Tibial nerve (tissue), 4 donors: ENCODE data around the gene ARAP1. TPM values are rescaled to one million over a fixed set of nuclear protein-coding genes. Genes with fewer than 3 reads are reported as not detected.

ENCODE experiments used
- DNase-seq, 2 donors: peaks; one replicate each; pipeline ENCODE4 v3.0.0-alpha.2; 2019; ENCODE audit warnings: low spot score in 2 of 2
- H3K27ac ChIP-seq, 4 donors: fragments of 200-600 bp; sonication (generic) in 3 of 4; one replicate each; pipeline ENCODE4 v1.5.1; 2017 to 2019; ENCODE audit warnings: mild to moderate bottlenecking in 1 of 4
- H3K27me3 ChIP-seq, 2 donors: fragments of 200-600 bp; sonication (generic) in 1 of 2; one replicate each; pipeline versions ENCODE4 v1.5.1 to v1.6.0; 2017 to 2019
- H3K36me3 ChIP-seq, 3 donors: fragments of 200-600 bp; sonication (generic); one replicate each; pipeline ENCODE4 v1.5.1; 2018 to 2019
- H3K4me1 ChIP-seq, 4 donors: fragments of 200-600 bp; sonication (generic) in 3 of 4; one replicate each; pipeline ENCODE4 v1.5.1; 2017 to 2019
- H3K4me3 ChIP-seq, 4 donors: fragments of 200-600 bp; sonication (generic) in 3 of 4; one replicate each; pipeline ENCODE4 v1.5.1; 2017 to 2019; ENCODE audit warnings: mild to moderate bottlenecking in 1 of 4, moderate library complexity in 1 of 4
- H3K9me3 ChIP-seq, 4 donors: fragments of 200-600 bp; sonication (generic) in 3 of 4; one replicate each; pipeline ENCODE4 v1.5.1; 2017 to 2019
- CTCF ChIP-seq, 5 experiments: fragments of 200-600 bp in 3 of 5; fragments of 450-650 bp in 2 of 5; sonication (generic) in 3 of 5; IDR thresholded peaks; one replicate each; pipeline ENCODE4 v1.5.1; 2016 to 2019; ENCODE audit warnings: antibody characterized with exemption in 5 of 5, mild to moderate bottlenecking in 3 of 5, moderate library complexity in 2 of 5
- EP300 ChIP-seq, 2 donors: sonication (generic); formaldehyde crosslinking; IDR thresholded peaks; one replicate each; pipeline ENCODE4 v1.6.1; 2017; ENCODE audit warnings: antibody characterized with exemption in 2 of 2, mild to moderate bottlenecking in 1 of 2
- POLR2A ChIP-seq, 2 donors: fragments of 450-650 bp; IDR thresholded peaks; one replicate each; pipeline ENCODE4 v1.6.1; 2017; ENCODE audit warnings: antibody characterized with exemption in 2 of 2, mild to moderate bottlenecking in 2 of 2, moderate library complexity in 2 of 2
- WGBS, 2 donors: methylation state at CpG; one replicate each; pipeline ENCODE4 v1.1.5; 2018; 5-methylcytosine and 5-hydroxymethylcytosine counted together
- total RNA-seq, 4 donors: library from RNA; depleted of rRNA; stranded (reverse); fragments of >200 nt; gene quantifications; one replicate each; pipeline ENCODE4 v1.1.0, GENCODE V29; 2016

Gene ARAP1
- total RNA-seq, 4 donors from 2014 or later, result 104 to 151 (median 149) TPM

- 66 to 73% methylated on average over 12 of the region's 12 CpGs for WGBS, 2 donors
- Histone ChIP-seq H3K36me3 (peaks cover 0 to 88% (median 23%) of the 10 kb centered on the region in 3 donors), H3K4me1 (peaks cover 0 to 53% (median 22%) of the 10 kb centered on the region in 4 donors), H3K4me3 (no peak overlapping the region), H3K9me3 (no peaks in the 10 kb centered on the region), H3K27me3 (no peaks in the 10 kb centered on the region), H3K27ac (no peak overlapping the region)
- TF ChIP-seq EP300 (IDR thresholded peaks at IDR 0.05) (no peak), CTCF (IDR thresholded peaks at IDR 0.05) (no peak), POLR2A (IDR thresholded peaks at IDR 0.05) (no peak)
- DNase-seq, result no peak
Observed at GRCh38 chr11:72705442-72706365, 46.5 kb downstream of the ARAP1 start.

GRCh38 chr11:72704783-72705265, 47.4 kb downstream of the ARAP1 start:
- H3K4me3 ChIP-seq, result no peak overlapping the region
- peaks cover 0 to 87% (median 23%) of the 10 kb centered on the region in 3 donors for H3K36me3 ChIP-seq
- no peaks in the 10 kb centered on the region for H3K9me3 ChIP-seq
- H3K4me1 ChIP-seq, result peaks cover 0 to 53% (median 22%) of the 10 kb centered on the region in 4 donors
- no peaks in the 10 kb centered on the region for H3K27me3 ChIP-seq
- WGBS, 2 donors, result 46 to 54% methylated on average over 4 of the region's 4 CpGs
- no peak for DNase-seq
- peak overlapping the region in 1 of 4 donors; percentile 82 for H3K27ac ChIP-seq
- TF ChIP-seq EP300 (IDR thresholded peaks at IDR 0.05), result no peak
- no peak for TF ChIP-seq POLR2A (IDR thresholded peaks at IDR 0.05)
- no peak for TF ChIP-seq CTCF (IDR thresholded peaks at IDR 0.05)

- Histone ChIP-seq H3K4me1 (peaks cover 0 to 53% (median 22%) of the 10 kb centered on the region in 4 donors), H3K4me3 (no peak overlapping the region), H3K27ac (peak overlapping the region in 3 of 4 donors; percentile 72 to 83 (median 82)), H3K27me3 (no peaks in the 10 kb centered on the region), H3K36me3 (peaks cover 0 to 87% (median 20%) of the 10 kb centered on the region in 3 donors), H3K9me3 (no peaks in the 10 kb centered on the region)
- DNase-seq, result no peak
- 35 to 49% methylated on average over 11 to 13 of the region's 13 CpGs for WGBS, 2 donors
- TF ChIP-seq CTCF (IDR thresholded peaks at IDR 0.05), result no peak
- no peak for TF ChIP-seq EP300 (IDR thresholded peaks at IDR 0.05)
- no peak for TF ChIP-seq POLR2A (IDR thresholded peaks at IDR 0.05)
Observed at GRCh38 chr11:72704028-72704782, 48.0 kb downstream of the ARAP1 start.

GRCh38 chr11:72703267-72704008, 48.8 kb downstream of the ARAP1 start:
- H3K4me3 ChIP-seq, result peak overlapping the region in 2 of 4 donors; percentile 19 to 45
- H3K9me3 ChIP-seq, result no peaks in the 10 kb centered on the region
- peak overlapping the region; percentile 33 to 83 (median 77) for H3K27ac ChIP-seq
- TF ChIP-seq EP300 (IDR thresholded peaks at IDR 0.05), result peak in 1 of 2 donors; percentile 8
- TF ChIP-seq POLR2A (IDR thresholded peaks at IDR 0.05), result peak in 1 of 2 donors; percentile 37
- TF ChIP-seq CTCF (IDR thresholded peaks at IDR 0.05), result no peak
- DNase-seq, result peak; percentile 58 to 74
- peaks cover 0 to 87% (median 25%) of the 10 kb centered on the region in 3 donors for H3K36me3 ChIP-seq
- 10 to 23% methylated on average over 7 to 8 of the region's 11 CpGs for WGBS, 2 donors
- peaks cover 0 to 53% (median 22%) of the 10 kb centered on the region in 4 donors for H3K4me1 ChIP-seq
- no peaks in the 10 kb centered on the region for H3K27me3 ChIP-seq
